NCI-H1092 (cell line): ENCODE results near the gene VWCE.

ENCODE experiments used
- DNase-seq: peaks from one replicate; lab custom pipeline; 2025; lab: John Stamatoyannopoulos, UW

The VWCE gene

GRCh38 chr11:61327669-61328071 is 32.6 kb upstream of the VWCE start:
- no peak for DNase-seq

DNA sequence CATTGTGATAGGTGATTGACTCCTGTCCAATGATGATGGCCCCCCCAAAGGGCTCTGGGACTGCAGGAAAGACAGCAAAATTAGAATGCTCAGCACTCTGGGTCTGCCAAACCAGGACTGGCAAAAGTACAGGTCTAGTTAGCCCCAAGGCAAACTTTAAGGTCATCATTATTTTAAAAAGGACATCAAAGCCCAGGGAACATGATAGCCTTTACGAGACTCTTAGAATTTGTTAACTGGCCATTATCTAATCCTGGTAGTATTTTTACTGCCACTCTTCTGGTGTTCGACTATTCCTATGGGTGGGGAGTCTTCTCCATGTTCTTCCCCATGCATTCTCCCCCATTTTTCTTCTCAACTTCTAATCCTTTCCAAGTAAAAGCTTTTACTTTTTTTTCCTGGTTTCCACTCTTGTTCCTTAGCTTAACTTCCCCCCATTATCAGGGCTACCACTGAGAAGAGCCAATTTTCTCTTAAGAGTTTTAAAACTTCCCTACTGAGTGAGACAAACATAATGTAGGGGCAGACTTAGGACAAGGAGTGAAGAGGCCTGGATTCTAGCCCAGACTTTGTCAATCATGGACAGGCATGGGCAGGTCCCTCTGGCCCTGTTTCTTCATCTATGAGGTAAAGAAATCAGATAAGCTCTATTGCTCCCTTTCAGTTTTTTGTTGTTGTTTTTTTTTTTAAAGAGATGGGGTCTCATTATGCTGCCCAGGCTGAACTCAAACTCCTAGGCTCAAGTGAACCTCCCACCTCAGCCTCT is 30.7 kb upstream of the VWCE start:
- no peak for DNase-seq

DNA sequence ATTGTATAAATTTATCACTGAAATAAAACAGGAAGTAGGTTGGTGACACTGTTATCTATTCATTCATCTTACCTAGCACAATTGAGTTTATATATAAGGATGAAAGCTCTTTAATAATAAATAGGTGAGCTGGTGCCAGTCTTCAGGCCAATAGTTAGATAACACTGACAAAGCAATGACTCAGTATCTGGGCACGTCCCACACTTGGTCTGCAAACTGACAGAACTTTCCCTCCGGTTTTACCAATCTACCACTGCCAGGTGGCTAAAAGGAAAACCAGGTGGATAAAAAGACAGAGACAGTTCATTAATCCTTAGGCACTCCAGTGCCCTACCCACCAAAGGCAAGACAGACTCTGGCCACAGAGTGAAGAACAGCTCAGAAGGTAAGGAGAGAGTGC is 20.1 kb upstream of the VWCE start:
- DNase-seq, result no peak

DNA sequence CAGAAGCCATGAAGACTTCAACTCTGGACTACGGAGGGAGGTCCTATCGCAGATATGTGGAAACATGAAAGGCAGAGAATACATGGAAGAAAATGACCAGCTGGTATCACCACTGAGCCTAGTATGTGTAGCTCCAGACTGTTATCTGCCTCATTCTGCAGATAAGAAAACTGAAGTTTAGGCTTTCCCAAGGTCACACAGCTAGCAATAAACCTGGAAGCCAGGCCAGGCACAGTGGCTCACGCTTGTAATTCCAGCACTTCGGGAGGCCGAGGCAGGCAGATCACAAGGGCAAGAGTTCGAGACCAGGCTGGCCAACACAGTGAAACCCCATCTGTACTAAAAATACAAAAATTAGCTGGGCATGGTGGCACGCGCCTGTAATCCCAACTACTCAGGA is 15.6 kb upstream of the VWCE start:
- no peak for DNase-seq

GRCh38 chr11:61309739-61310138 is 14.6 kb upstream of the VWCE start:
- DNase-seq, result no peak

GRCh38 chr11:61309141-61309540 is 14.0 kb upstream of the VWCE start:
- DNase-seq, result no peak

DNA sequence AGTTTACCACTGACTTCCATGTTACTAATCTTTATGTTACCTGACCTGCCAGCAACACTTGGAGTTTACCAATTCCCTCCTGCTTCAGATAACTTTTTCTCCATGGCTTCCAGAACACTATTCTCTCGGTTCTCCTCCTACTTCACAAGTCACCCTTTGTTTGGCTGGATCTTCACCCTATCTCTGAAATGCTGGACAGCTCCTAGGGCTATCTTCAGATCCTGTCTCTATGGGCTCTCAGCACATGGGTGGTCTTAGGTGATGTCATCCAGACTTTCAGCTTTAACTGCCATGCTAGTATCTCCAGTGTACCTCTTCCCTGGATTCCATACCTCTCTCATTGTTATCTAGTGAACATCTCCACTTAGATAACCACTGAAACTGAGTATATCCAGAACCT is 12.2 kb upstream of the VWCE start:
- DNase-seq, result no peak

DNA sequence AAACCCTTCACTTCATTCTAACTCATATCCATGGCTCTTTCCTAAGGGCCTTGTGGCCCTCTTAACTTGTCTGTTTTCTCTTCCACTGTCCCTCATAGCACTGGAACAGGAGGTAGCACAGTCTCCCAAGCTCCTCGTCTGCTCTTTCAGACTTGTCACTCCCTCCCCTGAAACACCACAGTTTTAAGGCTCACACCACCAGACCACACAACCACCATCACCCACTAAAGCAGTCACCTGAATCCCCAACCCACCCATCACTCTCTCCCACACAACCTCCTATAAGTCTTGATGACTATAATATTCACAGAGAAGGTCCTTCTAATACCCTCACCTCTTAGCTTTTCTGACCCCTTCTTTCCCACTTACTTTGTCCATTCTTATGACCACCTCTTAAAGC is 11.1 kb upstream of the VWCE start:
- DNase-seq, result no peak

DNA sequence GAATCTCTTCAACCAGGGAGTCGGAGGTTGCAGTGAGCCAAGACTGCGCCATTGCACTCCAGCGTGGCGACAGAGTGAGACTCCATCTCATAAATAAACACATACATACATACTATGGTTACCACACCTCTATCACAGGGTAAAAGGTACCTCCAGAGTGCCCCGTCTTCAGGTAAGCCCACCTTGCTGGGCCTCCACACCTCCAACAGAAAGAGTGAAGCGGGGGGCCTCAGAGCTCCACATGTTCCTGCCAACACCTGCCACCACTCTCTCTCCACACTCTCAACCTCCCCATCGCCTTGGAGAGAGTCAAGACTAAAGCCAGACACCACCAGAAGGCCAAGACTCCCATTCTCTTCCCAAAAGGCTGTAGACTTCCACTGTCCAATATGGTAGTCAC is 10.3 kb upstream of the VWCE start:
- DNase-seq, result no peak

- no peak for DNase-seq
These were observed 8.6 kb upstream of the VWCE start for GRCh38 chr11:61303725-61304124.

- no peak for DNase-seq
These were observed 7.4 kb upstream of the VWCE start for GRCh38 chr11:61302550-61302949.

GRCh38 chr11:61298663-61299244 is 3.6 kb upstream of the VWCE start:
- DNase-seq, result no peak

DNA sequence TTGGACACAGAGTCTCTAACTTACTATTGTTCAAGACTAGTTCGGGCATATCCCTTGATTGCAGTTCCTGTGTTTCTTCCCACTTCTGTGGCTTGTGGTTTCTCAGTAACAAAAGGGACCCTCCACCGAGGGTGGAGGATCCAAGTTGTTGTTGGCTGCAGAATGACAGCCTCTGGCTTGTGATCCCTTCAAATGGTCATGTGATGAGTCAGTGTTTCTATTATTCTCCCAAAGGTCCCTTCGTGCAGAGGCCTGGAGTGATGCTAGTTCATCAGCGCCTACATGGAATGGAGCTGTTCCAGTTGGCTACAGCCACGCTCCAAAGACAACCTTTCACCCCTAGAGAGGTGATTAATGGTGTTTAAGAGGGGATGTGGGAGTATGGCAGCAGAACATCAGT is 2.6 kb upstream of the VWCE start:
- DNase-seq, result no peak

DNA sequence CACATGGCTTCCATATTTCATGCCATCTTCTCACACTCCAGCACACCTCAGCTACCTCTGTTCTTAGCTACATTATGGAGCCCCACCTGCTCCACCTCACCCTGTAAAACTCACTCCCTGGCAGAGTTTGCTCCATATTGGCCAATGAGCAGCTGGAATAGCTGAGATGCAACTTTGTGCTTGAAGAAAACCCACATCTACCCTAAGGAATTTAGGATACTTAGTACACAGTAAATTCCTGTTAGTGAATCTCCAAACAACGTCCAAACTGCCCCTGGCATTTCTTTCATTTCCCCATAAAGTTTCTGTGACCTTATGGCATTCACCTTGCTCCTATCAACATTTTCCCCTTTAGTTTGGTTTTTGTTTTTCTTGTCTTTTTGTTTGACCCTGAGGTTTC is 2.2 kb upstream of the VWCE start:
- DNase-seq, result no peak

- no peak for DNase-seq
These were observed 445 bp upstream of the VWCE start for GRCh38 chr11:61295596-61295926.

DNA sequence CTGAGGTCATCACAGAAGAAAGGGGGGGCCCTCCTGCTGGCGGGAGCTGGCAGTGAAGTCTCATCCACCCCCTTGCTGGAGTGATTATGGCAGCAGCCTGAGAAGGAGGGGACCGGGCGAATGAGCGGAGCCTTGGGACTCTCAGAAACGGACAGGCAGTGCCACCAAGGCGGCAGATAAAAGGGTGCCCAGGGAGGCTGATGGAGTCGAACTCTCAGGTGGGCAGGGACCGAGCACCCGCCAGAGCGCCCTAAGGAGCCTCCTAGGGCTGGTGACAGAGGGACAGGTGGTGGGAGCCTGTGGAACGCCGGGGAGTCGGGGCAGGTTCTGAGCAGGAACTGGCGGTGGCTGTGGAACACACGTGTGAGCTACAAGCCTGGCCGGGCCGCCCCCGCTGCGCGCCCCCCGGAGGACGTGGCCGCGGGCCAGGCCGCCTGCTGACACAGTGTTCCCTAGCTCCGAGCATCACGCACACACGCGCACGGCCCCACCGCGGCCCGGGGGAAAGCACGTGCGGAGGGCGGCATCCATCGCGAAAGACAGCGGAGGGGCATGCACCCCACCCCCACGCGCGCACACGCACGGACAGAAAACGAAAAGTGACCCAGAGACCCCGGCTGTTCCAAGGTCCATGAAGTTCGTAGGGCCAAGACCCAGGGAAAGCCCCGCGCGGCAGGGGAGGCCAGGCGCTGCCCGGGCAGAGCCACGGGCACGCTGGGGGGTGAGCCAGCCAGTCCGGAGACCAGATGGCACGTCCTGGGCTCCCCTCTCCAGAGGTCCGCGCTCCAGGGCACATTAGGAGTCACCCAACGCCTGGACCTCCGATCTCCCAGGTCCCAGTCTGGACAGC is 1.0 kb downstream of the VWCE start:
- DNase-seq, result peak; percentile 53

DNA sequence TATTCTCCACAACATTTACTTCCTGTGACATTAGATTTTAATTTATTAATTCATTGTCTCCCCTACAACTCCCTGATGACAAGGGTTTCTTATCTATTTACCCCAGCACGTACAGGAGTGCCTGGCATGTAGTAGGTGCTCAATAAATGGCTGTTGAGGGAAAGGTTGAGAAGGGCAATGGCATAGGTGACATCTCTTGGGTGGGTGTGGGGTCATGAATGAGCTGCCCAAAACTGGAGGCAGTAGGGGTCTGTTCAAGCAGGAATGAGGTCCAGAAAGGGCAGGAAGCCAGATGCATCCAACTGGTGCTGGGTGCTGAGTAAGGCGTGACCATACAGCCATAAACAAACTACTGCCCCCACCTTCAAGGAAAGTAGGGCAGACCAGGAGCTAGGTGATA is 2.8 kb downstream of the VWCE start:
- DNase-seq, result no peak

- no peak for DNase-seq
These were observed 4.0 kb downstream of the VWCE start for GRCh38 chr11:61290905-61291690.

- DNase-seq, result no peak
These were observed 7.7 kb downstream of the VWCE start for GRCh38 chr11:61287338-61287977.

- DNase-seq, result no peak
These were observed 11.5 kb downstream of the VWCE start for GRCh38 chr11:61283613-61284012.

DNA sequence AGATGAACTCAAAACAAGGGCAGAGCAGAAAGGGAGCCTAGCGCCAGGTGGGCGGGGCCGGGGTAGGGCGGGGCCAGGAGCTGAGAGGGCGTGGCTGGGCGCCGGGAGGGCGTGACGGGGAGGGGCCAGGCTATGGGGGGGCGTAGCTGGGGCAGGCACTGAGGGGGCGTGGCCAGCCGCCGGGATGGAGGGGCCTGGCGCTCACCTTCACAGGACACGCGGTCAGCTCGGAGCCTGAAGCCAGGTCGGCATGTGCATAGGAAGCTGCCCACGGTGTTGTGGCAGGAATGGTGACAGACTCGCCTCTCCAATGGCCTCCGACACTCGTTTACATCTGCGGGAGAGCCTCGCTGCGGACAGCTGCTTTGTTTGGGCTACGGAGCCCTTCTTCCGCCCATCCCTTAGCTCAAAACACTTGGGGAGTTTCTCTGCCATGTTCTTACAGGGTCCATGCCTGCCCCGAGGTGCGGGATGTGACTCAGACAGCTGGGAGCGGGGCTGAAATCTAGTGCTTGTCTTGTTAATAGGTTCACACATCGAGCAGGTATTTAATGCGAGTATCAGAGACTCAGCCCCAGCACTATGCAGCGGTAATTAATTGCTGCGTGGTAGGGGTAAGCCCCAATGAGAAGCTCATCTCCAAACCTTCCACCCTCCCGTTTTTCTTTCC is 13.4 kb downstream of the VWCE start:
- DNase-seq, result no peak
